Measurements from ENCODE around the gene CSAD. TPM values are rescaled to one million over a fixed set of nuclear protein-coding genes. Genes with fewer than 3 reads are reported as not detected.

CSAD gene
- total and polyA plus RNA-seq, 2 of the 13 experiments (the other 11 are each of a cell fraction or from before 2014, with no cell fraction given), result 7.2 to 23.5 TPM

DNA sequence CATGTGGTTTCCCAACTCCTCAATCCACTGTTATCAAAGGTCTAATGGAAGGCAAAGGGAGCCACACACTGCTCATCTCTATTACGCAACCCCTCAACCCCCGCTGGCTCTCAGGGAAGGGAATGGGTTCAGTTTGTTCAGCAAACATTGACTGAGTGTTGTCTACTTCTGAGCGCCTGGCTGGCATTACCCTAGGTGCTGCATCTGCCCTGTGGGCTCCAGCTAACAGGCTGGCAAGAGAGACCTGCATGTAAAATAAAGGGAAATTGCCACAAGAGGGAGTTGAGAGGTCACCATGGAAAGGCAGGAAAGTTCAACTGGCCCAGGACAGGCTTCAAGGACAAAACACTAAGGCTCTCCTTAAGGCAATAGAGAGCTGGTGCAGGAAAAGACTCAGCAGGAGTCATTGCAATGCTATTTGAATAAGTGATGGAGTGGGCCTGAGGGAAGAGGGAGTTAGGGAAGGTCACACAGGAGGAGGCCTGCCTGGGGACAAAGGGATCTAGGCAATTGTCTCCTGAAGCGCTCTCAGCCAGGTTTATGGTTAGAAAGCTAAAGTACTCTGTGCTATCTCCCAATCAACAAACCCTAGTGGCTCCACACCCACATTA is 5.7 kb downstream of the CSAD start (continued):
- TF ChIP-seq, protein P1, sequence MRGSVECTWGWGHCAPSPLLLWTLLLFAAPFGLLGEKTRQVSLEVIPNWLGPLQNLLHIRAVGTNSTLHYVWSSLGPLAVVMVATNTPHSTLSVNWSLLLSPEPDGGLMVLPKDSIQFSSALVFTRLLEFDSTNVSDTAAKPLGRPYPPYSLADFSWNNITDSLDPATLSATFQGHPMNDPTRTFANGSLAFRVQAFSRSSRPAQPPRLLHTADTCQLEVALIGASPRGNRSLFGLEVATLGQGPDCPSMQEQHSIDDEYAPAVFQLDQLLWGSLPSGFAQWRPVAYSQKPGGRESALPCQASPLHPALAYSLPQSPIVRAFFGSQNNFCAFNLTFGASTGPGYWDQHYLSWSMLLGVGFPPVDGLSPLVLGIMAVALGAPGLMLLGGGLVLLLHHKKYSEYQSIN (CRISPR knock-in tag; IDR thresholded peaks at IDR 0.05; ENCODE audit: borderline replicate concordance), result no peak
- TF ChIP-seq RORA (CRISPR knock-in tag; IDR thresholded peaks at IDR 0.05) (no peak), ATAD3A (CRISPR knock-in tag; IDR thresholded peaks at IDR 0.05) (no peak), REXO4 (CRISPR knock-in tag; IDR thresholded peaks at IDR 0.05; ENCODE audit: borderline replicate concordance) (no peak), MXI1 (IDR thresholded peaks at IDR 0.05; ENCODE audit: borderline replicate concordance, low read depth, low read length) (no peak; the same call in 2 of the 3 replicates), RBM22 (optimal IDR thresholded peaks at IDR 0.05; ENCODE audit: low read length) (no peak), SNRNP70 (IDR thresholded peaks at IDR 0.05; ENCODE audit: low read depth, low read length) (no peak), ZNF652 (CRISPR knock-in tag; IDR thresholded peaks at IDR 0.05; ENCODE audit: borderline replicate concordance, low read depth) (no peak), MEF2D (CRISPR knock-in tag; IDR thresholded peaks at IDR 0.05) (no peak), ZNF33B (CRISPR knock-in tag; IDR thresholded peaks at IDR 0.05) (no peak), MIER3 (CRISPR knock-in tag; IDR thresholded peaks at IDR 0.05; ENCODE audit: borderline replicate concordance) (0 out of 2 replicates have a peak, but pooled peaks have one; percentile 64)
- TF ChIP-seq, protein P2, sequence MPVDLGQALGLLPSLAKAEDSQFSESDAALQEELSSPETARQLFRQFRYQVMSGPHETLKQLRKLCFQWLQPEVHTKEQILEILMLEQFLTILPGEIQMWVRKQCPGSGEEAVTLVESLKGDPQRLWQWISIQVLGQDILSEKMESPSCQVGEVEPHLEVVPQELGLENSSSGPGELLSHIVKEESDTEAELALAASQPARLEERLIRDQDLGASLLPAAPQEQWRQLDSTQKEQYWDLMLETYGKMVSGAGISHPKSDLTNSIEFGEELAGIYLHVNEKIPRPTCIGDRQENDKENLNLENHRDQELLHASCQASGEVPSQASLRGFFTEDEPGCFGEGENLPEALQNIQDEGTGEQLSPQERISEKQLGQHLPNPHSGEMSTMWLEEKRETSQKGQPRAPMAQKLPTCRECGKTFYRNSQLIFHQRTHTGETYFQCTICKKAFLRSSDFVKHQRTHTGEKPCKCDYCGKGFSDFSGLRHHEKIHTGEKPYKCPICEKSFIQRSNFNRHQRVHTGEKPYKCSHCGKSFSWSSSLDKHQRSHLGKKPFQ (CRISPR knock-in tag; IDR thresholded peaks at IDR 0.05; ENCODE audit: insufficient replicate concordance), result no peak
- TF ChIP-seq, protein P3, sequence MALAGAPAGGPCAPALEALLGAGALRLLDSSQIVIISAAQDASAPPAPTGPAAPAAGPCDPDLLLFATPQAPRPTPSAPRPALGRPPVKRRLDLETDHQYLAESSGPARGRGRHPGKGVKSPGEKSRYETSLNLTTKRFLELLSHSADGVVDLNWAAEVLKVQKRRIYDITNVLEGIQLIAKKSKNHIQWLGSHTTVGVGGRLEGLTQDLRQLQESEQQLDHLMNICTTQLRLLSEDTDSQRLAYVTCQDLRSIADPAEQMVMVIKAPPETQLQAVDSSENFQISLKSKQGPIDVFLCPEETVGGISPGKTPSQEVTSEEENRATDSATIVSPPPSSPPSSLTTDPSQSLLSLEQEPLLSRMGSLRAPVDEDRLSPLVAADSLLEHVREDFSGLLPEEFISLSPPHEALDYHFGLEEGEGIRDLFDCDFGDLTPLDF (CRISPR knock-in tag; IDR thresholded peaks at IDR 0.05), result no peak
- TF ChIP-seq, protein P4, sequence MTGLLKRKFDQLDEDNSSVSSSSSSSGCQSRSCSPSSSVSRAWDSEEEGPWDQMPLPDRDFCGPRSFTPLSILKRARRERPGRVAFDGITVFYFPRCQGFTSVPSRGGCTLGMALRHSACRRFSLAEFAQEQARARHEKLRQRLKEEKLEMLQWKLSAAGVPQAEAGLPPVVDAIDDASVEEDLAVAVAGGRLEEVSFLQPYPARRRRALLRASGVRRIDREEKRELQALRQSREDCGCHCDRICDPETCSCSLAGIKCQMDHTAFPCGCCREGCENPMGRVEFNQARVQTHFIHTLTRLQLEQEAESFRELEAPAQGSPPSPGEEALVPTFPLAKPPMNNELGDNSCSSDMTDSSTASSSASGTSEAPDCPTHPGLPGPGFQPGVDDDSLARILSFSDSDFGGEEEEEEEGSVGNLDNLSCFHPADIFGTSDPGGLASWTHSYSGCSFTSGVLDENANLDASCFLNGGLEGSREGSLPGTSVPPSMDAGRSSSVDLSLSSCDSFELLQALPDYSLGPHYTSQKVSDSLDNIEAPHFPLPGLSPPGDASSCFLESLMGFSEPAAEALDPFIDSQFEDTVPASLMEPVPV (CRISPR knock-in tag; IDR thresholded peaks at IDR 0.05), result no peak
- TF ChIP-seq, protein P5, sequence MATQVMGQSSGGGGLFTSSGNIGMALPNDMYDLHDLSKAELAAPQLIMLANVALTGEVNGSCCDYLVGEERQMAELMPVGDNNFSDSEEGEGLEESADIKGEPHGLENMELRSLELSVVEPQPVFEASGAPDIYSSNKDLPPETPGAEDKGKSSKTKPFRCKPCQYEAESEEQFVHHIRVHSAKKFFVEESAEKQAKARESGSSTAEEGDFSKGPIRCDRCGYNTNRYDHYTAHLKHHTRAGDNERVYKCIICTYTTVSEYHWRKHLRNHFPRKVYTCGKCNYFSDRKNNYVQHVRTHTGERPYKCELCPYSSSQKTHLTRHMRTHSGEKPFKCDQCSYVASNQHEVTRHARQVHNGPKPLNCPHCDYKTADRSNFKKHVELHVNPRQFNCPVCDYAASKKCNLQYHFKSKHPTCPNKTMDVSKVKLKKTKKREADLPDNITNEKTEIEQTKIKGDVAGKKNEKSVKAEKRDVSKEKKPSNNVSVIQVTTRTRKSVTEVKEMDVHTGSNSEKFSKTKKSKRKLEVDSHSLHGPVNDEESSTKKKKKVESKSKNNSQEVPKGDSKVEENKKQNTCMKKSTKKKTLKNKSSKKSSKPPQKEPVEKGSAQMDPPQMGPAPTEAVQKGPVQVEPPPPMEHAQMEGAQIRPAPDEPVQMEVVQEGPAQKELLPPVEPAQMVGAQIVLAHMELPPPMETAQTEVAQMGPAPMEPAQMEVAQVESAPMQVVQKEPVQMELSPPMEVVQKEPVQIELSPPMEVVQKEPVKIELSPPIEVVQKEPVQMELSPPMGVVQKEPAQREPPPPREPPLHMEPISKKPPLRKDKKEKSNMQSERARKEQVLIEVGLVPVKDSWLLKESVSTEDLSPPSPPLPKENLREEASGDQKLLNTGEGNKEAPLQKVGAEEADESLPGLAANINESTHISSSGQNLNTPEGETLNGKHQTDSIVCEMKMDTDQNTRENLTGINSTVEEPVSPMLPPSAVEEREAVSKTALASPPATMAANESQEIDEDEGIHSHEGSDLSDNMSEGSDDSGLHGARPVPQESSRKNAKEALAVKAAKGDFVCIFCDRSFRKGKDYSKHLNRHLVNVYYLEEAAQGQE (IDR thresholded peaks at IDR 0.05; ENCODE audit: borderline replicate concordance in 1 of 2, low read depth in 1 of 2, low read length in 2 of 2), result no peak
- TF ChIP-seq, protein P6, sequence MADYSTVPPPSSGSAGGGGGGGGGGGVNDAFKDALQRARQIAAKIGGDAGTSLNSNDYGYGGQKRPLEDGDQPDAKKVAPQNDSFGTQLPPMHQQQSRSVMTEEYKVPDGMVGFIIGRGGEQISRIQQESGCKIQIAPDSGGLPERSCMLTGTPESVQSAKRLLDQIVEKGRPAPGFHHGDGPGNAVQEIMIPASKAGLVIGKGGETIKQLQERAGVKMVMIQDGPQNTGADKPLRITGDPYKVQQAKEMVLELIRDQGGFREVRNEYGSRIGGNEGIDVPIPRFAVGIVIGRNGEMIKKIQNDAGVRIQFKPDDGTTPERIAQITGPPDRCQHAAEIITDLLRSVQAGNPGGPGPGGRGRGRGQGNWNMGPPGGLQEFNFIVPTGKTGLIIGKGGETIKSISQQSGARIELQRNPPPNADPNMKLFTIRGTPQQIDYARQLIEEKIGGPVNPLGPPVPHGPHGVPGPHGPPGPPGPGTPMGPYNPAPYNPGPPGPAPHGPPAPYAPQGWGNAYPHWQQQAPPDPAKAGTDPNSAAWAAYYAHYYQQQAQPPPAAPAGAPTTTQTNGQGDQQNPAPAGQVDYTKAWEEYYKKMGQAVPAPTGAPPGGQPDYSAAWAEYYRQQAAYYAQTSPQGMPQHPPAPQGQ (CRISPR knock-in tag; IDR thresholded peaks at IDR 0.05; ENCODE audit: borderline replicate concordance), result no peak

Data from HepG2 (cell line).